PC-3 (cell line): ENCODE data around the gene TFF3.

Experiments used
- CTCF ChIP-seq: fragments of 300-600 bp; sonication (generic); conservative IDR thresholded peaks from 2 replicates; pipeline ENCODE4 v1.5.1; 2017; ENCODE audit warnings: antibody characterized with exemption, low read depth, mild to moderate bottlenecking, low read length
- EZH2 ChIP-seq: fragments of 300-600 bp; sonication (generic); IDR thresholded peaks from one replicate; pipeline ENCODE4 v1.6.1; 2017; ENCODE audit warnings: antibody characterized with exemption, mild to moderate bottlenecking, low read length; ENCODE audit not compliant: unreplicated experiment
- EZH2phosphoT487 ChIP-seq: fragments of 300-600 bp; sonication (generic); IDR thresholded peaks from 2 replicates; pipeline ENCODE4 v1.6.1; 2018; ENCODE audit warnings: mild to moderate bottlenecking, antibody characterized with exemption, low read length, borderline replicate concordance

- TF ChIP-seq EZH2, result no peak
- TF ChIP-seq CTCF, result no peak
- no peak for TF ChIP-seq EZH2phosphoT487
These were observed 27.8 kb downstream of the TFF3 start for GRCh38 chr21:42287193-42288083.
